DND-41 (cell line): ENCODE data around the gene JMJD1C.

Experiments
- ATAC-seq: fragments of 200-7000 bp; cut with Tn5 transposase; 3 replicates; pipeline ENCODE4 v1.9.1; 2021; ENCODE audit warnings: low read depth; ENCODE audit not compliant: insufficient read depth
- DNase-seq: peaks from one replicate; pipeline ENCODE4 v3.0.0-alpha.2; 2020
- H2AFZ ChIP-seq: 2 replicates; pipeline ENCODE4 v1.6.0; 2012; ENCODE audit warnings: low read depth, low read length
- H3K27ac ChIP-seq: 2 replicates; pipeline ENCODE4 v1.5.1; 2012; ENCODE audit warnings: low read length, inconsistent platforms
- H3K27me3 ChIP-seq: fragments of 200-600 bp; sonication (generic); 2 replicates; pipeline ENCODE4 v1.6.0; 2012; ENCODE audit warnings: low read length, mild to moderate bottlenecking, inconsistent platforms; ENCODE audit not compliant: insufficient read depth, poor library complexity
- H3K36me3 ChIP-seq: 2 replicates; pipeline ENCODE4 v1.5.1; 2012; ENCODE audit warnings: low read length, inconsistent platforms; ENCODE audit not compliant: insufficient read depth
- H3K4me1 ChIP-seq: 2 replicates; pipeline ENCODE4 v1.5.1; 2012; ENCODE audit warnings: mild to moderate bottlenecking, low read length; ENCODE audit not compliant: insufficient read depth
- H3K4me2 ChIP-seq: 2 replicates; pipeline ENCODE4 v1.6.0; 2012; ENCODE audit warnings: mild to moderate bottlenecking, moderate library complexity, low read length, inconsistent platforms; ENCODE audit not compliant: insufficient read depth
- H3K4me3 ChIP-seq, 2 experiments: fragments of 200-600 bp in 1 of 2; shearing (Covaris generic) in 1 of 2; 2 replicates each; pipeline ENCODE4 v1.5.1; 2012 to 2016; ENCODE audit warnings: inconsistent platforms in 2 of 2, low read length in 2 of 2, mild to moderate bottlenecking in 2 of 2, low read depth in 1 of 2, moderate library complexity in 1 of 2
- H3K79me2 ChIP-seq: 2 replicates; pipeline ENCODE4 v1.6.0; 2012; ENCODE audit warnings: low read length, inconsistent platforms; ENCODE audit not compliant: insufficient read depth
- H3K9ac ChIP-seq: 2 replicates; pipeline ENCODE4 v1.6.0; 2012; ENCODE audit warnings: low read depth, mild to moderate bottlenecking, inconsistent platforms, low read length, moderate library complexity
- H3K9me3 ChIP-seq: 2 replicates; pipeline ENCODE4 v1.5.1; 2012; ENCODE audit warnings: low read length, moderate library complexity, mild to moderate bottlenecking, inconsistent platforms; ENCODE audit not compliant: insufficient read depth, severe bottlenecking
- H4K20me1 ChIP-seq: 2 replicates; pipeline ENCODE4 v1.6.0; 2012; ENCODE audit warnings: low read length; ENCODE audit not compliant: insufficient read depth
- EZH2 ChIP-seq: IDR thresholded peaks from 3 replicates; pipeline ENCODE4 v1.6.1; 2012; ENCODE audit warnings: borderline replicate concordance, low read depth, mild to moderate bottlenecking, moderate library complexity, low read length, inconsistent platforms; ENCODE audit not compliant: severe bottlenecking
- TF ChIP-seq, protein P1 (sequence below): IDR thresholded peaks from 2 replicates; pipeline ENCODE4 v1.5.1; 2012; ENCODE audit warnings: borderline replicate concordance, low read length, moderate library complexity, mild to moderate bottlenecking; ENCODE audit not compliant: poor library complexity, severe bottlenecking; ENCODE audit errors: extremely low read depth

The JMJD1C gene

DNA sequence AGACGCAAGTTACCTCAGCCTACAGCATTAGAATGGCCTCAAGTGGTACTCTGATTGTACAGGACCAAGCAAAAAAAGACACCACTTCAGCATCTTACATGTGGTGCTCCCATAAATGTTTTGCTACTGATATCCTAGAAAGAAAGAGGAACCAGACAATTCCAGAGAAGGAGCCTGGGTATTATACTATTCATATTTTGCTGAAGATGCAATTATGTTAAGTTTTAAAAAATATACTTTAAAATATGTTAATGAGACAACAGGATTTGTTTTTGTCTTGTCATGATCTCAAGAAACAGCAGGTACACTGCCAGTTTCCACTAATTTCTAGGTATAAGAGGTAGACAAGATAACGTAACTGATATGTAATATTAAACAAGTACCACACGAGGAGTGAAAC, 92.6 kb downstream of the JMJD1C start:
- TF ChIP-seq, protein P1, sequence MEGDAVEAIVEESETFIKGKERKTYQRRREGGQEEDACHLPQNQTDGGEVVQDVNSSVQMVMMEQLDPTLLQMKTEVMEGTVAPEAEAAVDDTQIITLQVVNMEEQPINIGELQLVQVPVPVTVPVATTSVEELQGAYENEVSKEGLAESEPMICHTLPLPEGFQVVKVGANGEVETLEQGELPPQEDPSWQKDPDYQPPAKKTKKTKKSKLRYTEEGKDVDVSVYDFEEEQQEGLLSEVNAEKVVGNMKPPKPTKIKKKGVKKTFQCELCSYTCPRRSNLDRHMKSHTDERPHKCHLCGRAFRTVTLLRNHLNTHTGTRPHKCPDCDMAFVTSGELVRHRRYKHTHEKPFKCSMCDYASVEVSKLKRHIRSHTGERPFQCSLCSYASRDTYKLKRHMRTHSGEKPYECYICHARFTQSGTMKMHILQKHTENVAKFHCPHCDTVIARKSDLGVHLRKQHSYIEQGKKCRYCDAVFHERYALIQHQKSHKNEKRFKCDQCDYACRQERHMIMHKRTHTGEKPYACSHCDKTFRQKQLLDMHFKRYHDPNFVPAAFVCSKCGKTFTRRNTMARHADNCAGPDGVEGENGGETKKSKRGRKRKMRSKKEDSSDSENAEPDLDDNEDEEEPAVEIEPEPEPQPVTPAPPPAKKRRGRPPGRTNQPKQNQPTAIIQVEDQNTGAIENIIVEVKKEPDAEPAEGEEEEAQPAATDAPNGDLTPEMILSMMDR = no peak
- TF ChIP-seq EZH2 = no peak
- peaks cover 7% of the 10 kb centered on the region; the same call in 1 of the 2 replicates for H4K20me1 ChIP-seq
- DNase-seq = no peak
- no peaks in the 10 kb centered on the region for H3K4me1 ChIP-seq
- H3K36me3 ChIP-seq = peaks cover 7% of the 10 kb centered on the region; the same call in 1 of the 2 replicates
- H3K9ac ChIP-seq = no peak overlapping the region
- H3K4me2 ChIP-seq = no peak overlapping the region
- no peak overlapping the region for H3K27ac ChIP-seq
- no peaks in the 10 kb centered on the region for H3K27me3 ChIP-seq
- peaks cover 68% of the 10 kb centered on the region for H3K79me2 ChIP-seq
- no peak overlapping the region for H3K4me3 ChIP-seq
- no peak for ATAC-seq
- no peaks in the 10 kb centered on the region for H3K9me3 ChIP-seq
- no peak overlapping the region for H2AFZ ChIP-seq

DNA sequence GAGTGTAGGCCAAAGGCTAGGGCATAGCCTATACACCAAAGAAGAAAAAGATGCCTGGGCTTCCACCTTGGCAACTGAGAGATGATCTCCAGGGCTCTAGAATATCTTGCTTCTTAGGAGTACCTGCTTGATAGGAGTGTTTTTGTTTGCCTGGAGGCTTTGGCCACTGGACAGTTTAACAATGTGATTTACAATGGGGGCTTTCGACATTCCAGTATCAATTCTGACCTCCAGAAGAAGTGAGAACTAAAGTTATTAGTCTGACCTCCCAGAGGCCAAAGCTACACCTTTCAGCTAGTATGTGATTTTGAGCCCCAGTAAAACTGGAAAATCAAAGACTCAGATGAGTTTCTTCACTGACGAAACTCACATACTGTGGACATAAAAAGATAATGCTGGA, 96.1 kb downstream of the JMJD1C start:
- DNase-seq (no peak), ATAC-seq (no peak)
- peaks cover 63% of the 10 kb centered on the region for H3K79me2 ChIP-seq
- H3K9ac ChIP-seq = no peak overlapping the region
- no peak overlapping the region for H3K4me3 ChIP-seq
- no peaks in the 10 kb centered on the region for H3K9me3 ChIP-seq
- no peak overlapping the region for H3K27ac ChIP-seq
- H3K4me2 ChIP-seq = no peak overlapping the region
- H3K36me3 ChIP-seq = no peaks in the 10 kb centered on the region
- H2AFZ ChIP-seq = no peak overlapping the region
- H3K27me3 ChIP-seq = no peaks in the 10 kb centered on the region
- H3K4me1 ChIP-seq = no peaks in the 10 kb centered on the region
- TF ChIP-seq EZH2 = no peak
- TF ChIP-seq, protein P1 = no peak
- peaks cover 5% of the 10 kb centered on the region; the same call in 1 of the 2 replicates for H4K20me1 ChIP-seq

DNA sequence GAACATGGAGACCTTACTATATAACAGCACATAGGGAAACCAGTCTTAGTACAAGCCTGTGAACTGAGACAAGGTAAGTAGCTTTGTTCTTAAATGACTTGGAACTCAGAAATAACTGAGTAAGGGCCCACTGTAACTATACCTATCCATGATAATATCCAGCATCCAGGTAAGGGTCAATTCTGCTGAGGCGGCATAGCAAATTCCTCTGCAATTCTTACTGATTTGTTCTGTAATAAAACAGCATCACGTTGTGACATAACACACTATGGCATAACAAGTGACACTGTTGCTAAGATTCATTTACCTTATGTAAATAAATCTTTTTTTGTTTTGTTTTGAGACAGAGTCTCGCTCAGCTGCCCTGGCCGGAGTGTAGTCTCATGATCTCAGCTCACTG, 97.4 kb downstream of the JMJD1C start:
- H3K4me2 ChIP-seq = no peak overlapping the region
- no peak for ATAC-seq
- H3K9me3 ChIP-seq = no peaks in the 10 kb centered on the region
- peaks cover 55% of the 10 kb centered on the region for H3K79me2 ChIP-seq
- H3K4me1 ChIP-seq = no peaks in the 10 kb centered on the region
- no peak for DNase-seq
- no peak overlapping the region for H3K4me3 ChIP-seq
- H4K20me1 ChIP-seq = peaks cover 9% of the 10 kb centered on the region; the same call in 1 of the 2 replicates
- H3K9ac ChIP-seq = no peak overlapping the region
- no peaks in the 10 kb centered on the region for H3K27me3 ChIP-seq
- TF ChIP-seq EZH2 = no peak
- TF ChIP-seq, protein P1 = no peak
- H2AFZ ChIP-seq = no peak overlapping the region
- no peak overlapping the region for H3K27ac ChIP-seq
- H3K36me3 ChIP-seq = no peaks in the 10 kb centered on the region

DNA sequence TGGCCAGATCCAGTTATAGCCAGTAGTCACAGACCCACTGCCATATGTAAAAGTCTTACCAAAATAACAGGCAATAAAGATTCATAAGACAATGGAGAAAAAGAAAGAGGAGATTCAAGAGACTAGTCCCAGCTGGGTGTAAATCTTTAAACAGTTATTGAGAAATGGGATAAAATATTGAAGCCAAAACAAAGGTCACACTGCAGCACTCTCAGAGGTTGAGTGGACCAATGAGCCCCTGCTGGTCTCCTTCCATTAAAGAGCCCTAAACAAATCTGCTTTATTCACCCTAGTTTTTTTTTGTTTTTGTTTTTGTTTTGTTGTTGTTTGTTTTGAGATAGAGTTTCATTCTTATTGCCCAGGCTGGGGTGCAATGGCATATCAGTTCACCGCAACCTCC, 98.8 kb downstream of the JMJD1C start:
- Histone ChIP-seq H3K36me3 (no peaks in the 10 kb centered on the region), H3K27ac (no peak overlapping the region), H3K27me3 (no peaks in the 10 kb centered on the region), H3K79me2 (peaks cover 50% of the 10 kb centered on the region), H3K4me3 (no peak overlapping the region), H3K9ac (no peak overlapping the region), H3K4me2 (no peak overlapping the region), H3K9me3 (no peaks in the 10 kb centered on the region), H4K20me1 (peaks cover 6% of the 10 kb centered on the region; the same call in 1 of the 2 replicates), H2AFZ (no peak overlapping the region), H3K4me1 (no peaks in the 10 kb centered on the region)
- TF ChIP-seq, protein P1 = no peak
- no peak for TF ChIP-seq EZH2
- no peak for DNase-seq
- no peak for ATAC-seq
